ENCODE data around the gene BRCC3.
"Not testable (repeated sequence)": the region's sequence is repeated elsewhere in the genome, so short reads cannot be mapped to it uniquely, and the experiment has no call there.

The BRCC3 gene

DNA sequence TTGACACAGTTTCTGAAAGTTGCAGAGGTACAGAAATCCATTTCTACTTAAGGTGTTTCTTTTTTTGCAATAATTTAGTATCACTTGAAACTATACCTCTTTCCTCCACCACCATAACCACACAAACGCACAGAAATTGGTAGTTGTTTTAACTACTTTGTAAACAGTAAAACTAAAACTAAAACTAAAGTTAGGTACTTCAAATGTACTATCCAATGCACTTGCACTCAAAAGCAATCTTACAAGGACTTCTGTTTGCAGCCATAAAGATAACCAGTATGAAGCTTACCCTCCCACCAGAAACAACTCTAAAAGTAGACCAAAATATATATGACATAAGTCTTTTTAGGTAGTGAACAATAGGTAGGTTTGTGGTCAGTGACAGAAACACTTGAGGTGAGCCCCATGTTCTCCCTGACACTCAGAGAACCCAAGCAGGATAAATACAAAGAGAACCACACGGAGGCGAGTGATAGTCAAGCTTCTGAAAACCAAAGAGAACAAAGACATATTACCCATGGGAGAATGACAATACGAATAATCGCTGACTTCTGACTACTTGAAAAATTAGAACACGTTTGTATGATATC lies 72.7 kb downstream of the BRCC3 start:
- DNase-seq (ENCODE audit: low spot score): no peak
- Mint-ChIP-seq H3K4me1 (ENCODE audit: low read depth) (peaks cover 4% of the 10 kb centered on the region), H3K4me3 (no peak overlapping the region), H3K27me3 (ENCODE audit: low read depth) (peaks cover 3% of the 10 kb centered on the region), H3K36me3 (ENCODE audit: low read depth) (no peaks in the 10 kb centered on the region), H3K9me3 (no peaks in the 10 kb centered on the region), H3K27ac (no peak overlapping the region)

DNA sequence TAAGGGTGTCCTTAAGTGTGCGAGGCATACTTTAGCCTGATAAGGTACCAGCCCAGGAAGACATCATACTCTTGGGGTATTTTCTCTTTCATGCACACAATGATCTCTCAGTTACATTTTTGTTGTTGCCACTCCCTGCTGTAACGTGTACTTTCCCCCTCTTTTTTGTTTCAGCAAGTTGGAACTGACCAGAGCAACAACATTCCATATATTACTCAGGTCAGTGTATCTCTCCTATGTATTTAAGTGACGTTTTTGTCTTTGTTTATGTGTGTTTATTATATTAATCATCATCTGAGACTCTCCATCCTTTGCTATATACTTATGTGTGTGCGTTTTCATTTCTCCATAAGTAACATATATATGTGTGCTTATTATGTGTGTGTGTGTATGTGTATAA lies 73.6 kb downstream of the BRCC3 start:
- H3K27ac Mint-ChIP-seq: no peak overlapping the region
- peaks cover 3% of the 10 kb centered on the region for H3K27me3 Mint-ChIP-seq (ENCODE audit: low read depth)
- no peak overlapping the region for H3K4me3 Mint-ChIP-seq
- H3K4me1 Mint-ChIP-seq (ENCODE audit: low read depth): peaks cover 4% of the 10 kb centered on the region
- H3K9me3 Mint-ChIP-seq: no peaks in the 10 kb centered on the region
- no peaks in the 10 kb centered on the region for H3K36me3 Mint-ChIP-seq (ENCODE audit: low read depth)
- DNase-seq (ENCODE audit: low spot score): no peak

DNA sequence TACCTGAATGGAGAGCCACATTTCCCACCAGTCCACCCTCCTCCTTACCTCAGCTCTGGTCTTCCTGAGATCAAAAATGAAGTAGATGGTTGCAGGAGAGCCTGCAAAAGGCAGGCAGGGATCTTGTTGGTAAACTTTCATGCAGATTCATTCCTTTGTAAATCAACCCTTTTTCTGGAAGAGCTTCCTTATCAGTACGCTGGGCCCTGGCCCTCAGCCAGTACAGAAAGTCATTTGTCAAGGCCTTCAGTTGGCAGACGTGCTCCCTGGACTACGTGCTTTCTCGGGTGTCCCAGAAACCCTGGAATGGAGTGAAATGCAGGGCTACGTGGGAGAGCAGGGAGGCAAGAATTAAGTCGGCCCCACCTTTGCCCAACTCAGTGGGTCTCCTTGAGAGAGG lies 76.3 kb downstream of the BRCC3 start:
- not testable (repeated sequence) for H3K4me3 Mint-ChIP-seq; H3K27me3 Mint-ChIP-seq (ENCODE audit: low read depth); DNase-seq (ENCODE audit: low spot score); H3K4me1 Mint-ChIP-seq (ENCODE audit: low read depth); H3K36me3 Mint-ChIP-seq (ENCODE audit: low read depth); H3K27ac Mint-ChIP-seq; H3K9me3 Mint-ChIP-seq

GRCh38 chrX:155148166-155148565 lies 76.9 kb downstream of the BRCC3 start:
- H3K4me1 Mint-ChIP-seq (ENCODE audit: low read depth); H3K9me3 Mint-ChIP-seq; DNase-seq (ENCODE audit: low spot score); H3K27me3 Mint-ChIP-seq (ENCODE audit: low read depth); H3K36me3 Mint-ChIP-seq (ENCODE audit: low read depth); H3K4me3 Mint-ChIP-seq; H3K27ac Mint-ChIP-seq: not testable (repeated sequence)

- no peak for DNase-seq (ENCODE audit: low spot score)
- H3K27me3 Mint-ChIP-seq (ENCODE audit: low read depth): peaks cover 2% of the 10 kb centered on the region
- no peak overlapping the region for H3K4me3 Mint-ChIP-seq
- peaks cover 9% of the 10 kb centered on the region for H3K9me3 Mint-ChIP-seq
- H3K36me3 Mint-ChIP-seq (ENCODE audit: low read depth): no peaks in the 10 kb centered on the region
- peaks cover 4% of the 10 kb centered on the region for H3K4me1 Mint-ChIP-seq (ENCODE audit: low read depth)
- no peak overlapping the region for H3K27ac Mint-ChIP-seq
These were observed 77.6 kb downstream of the BRCC3 start for GRCh38 chrX:155148724-155149537.

GRCh38 chrX:155169881-155170280 lies 98.6 kb downstream of the BRCC3 start:
- DNase-seq (ENCODE audit: low spot score): no peak
- H3K4me3 Mint-ChIP-seq: no peak overlapping the region
- H3K36me3 Mint-ChIP-seq (ENCODE audit: low read depth): no peaks in the 10 kb centered on the region
- peaks cover 4% of the 10 kb centered on the region for H3K27me3 Mint-ChIP-seq (ENCODE audit: low read depth)
- no peak overlapping the region for H3K27ac Mint-ChIP-seq
- no peaks in the 10 kb centered on the region for H3K9me3 Mint-ChIP-seq
- no peaks in the 10 kb centered on the region for H3K4me1 Mint-ChIP-seq (ENCODE audit: low read depth)

Measured in T-helper 2 cell treated with Interferon-gamma antibody and Interleukin-4, amounts not matched to agents 5 μg/mL and 100 μg/mL, for 36 hours (primary cell).